ENCODE measurements around the gene ARMC6. TPM values are rescaled to one million over a fixed set of nuclear protein-coding genes. Genes with fewer than 3 reads are reported as not detected.

Gene ARMC6
- total RNA-seq, 3 donors from 2014 or later, result 20.3 to 29.5 (median 27.7) TPM

- no peak for DNase-seq (ENCODE audit: low spot score in 2 of 2)
- H3K36me3 ChIP-seq, result no peaks in the 10 kb centered on the region
- TF ChIP-seq POLR2A (IDR thresholded peaks at IDR 0.05) (no peak), POLR2AphosphoS5 (IDR thresholded peaks at IDR 0.05) (no peak)
- TF ChIP-seq, protein P1, sequence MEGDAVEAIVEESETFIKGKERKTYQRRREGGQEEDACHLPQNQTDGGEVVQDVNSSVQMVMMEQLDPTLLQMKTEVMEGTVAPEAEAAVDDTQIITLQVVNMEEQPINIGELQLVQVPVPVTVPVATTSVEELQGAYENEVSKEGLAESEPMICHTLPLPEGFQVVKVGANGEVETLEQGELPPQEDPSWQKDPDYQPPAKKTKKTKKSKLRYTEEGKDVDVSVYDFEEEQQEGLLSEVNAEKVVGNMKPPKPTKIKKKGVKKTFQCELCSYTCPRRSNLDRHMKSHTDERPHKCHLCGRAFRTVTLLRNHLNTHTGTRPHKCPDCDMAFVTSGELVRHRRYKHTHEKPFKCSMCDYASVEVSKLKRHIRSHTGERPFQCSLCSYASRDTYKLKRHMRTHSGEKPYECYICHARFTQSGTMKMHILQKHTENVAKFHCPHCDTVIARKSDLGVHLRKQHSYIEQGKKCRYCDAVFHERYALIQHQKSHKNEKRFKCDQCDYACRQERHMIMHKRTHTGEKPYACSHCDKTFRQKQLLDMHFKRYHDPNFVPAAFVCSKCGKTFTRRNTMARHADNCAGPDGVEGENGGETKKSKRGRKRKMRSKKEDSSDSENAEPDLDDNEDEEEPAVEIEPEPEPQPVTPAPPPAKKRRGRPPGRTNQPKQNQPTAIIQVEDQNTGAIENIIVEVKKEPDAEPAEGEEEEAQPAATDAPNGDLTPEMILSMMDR (IDR thresholded peaks at IDR 0.05), result no peak
- H3K27ac ChIP-seq, result peak overlapping the region; percentile 85 to 93
- intact Hi-C loops (cut with DNase I; ENCODE audit: low total_unique reads), result no loop called here
- no peaks in the 10 kb centered on the region for H3K27me3 ChIP-seq
- H3K9me3 ChIP-seq, result no peaks in the 10 kb centered on the region
- peaks cover 2 to 5% of the 10 kb centered on the region in 2 donors for H3K4me1 ChIP-seq
- H3K4me3 ChIP-seq, result peak overlapping the region; percentile 79 to 96 (median 81)
Observed at GRCh38 chr19:19034204-19034624, 811 bp downstream of the ARMC6 start.

DNA sequence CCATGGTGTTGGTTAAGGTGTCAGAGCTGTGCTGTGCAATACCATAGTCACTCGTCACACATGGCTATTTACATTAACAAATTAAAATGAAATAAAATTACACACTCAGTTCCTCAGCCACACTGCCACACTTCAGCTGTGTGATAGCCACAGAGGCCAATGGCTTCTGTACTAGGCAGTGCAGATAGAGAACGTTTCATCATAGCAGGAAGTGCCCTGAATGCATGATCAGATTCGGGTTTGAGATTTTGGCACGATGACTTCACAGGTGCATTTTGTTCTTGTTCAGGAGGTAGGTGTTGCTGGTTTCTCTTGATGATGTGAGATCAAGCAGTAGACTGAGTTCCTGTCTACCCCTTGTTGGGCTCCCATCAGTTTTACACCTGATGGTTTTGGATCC, 6.5 kb downstream of the ARMC6 start:
- intact Hi-C loops (cut with DNase I; ENCODE audit: low total_unique reads), result no loop called here
- H3K36me3 ChIP-seq, result no peaks in the 10 kb centered on the region
- DNase-seq (ENCODE audit: low spot score in 2 of 2), result no peak
- TF ChIP-seq POLR2A (IDR thresholded peaks at IDR 0.05) (no peak), POLR2AphosphoS5 (IDR thresholded peaks at IDR 0.05) (no peak)
- TF ChIP-seq, protein P1 (IDR thresholded peaks at IDR 0.05), result no peak
- H3K4me1 ChIP-seq, result peaks cover 0 to 4% of the 10 kb centered on the region in 2 donors
- no peaks in the 10 kb centered on the region for H3K9me3 ChIP-seq
- no peak overlapping the region for H3K4me3 ChIP-seq
- H3K27ac ChIP-seq, result no peak overlapping the region
- H3K27me3 ChIP-seq, result no peaks in the 10 kb centered on the region

- intact Hi-C loops (cut with DNase I; ENCODE audit: low total_unique reads), result no loop called here
- no peaks in the 10 kb centered on the region for H3K36me3 ChIP-seq
- H3K27me3 ChIP-seq, result no peaks in the 10 kb centered on the region
- DNase-seq (ENCODE audit: low spot score in 2 of 2), result peak in 1 of 2 donors; percentile 76
- H3K9me3 ChIP-seq, result no peaks in the 10 kb centered on the region
- peak overlapping the region in 1 of 2 donors; percentile 42 for H3K27ac ChIP-seq
- H3K4me3 ChIP-seq, result no peak overlapping the region
- H3K4me1 ChIP-seq, result peaks cover 0 to 4% of the 10 kb centered on the region in 2 donors
- no peak for TF ChIP-seq POLR2A (IDR thresholded peaks at IDR 0.05)
- TF ChIP-seq, protein P1 (IDR thresholded peaks at IDR 0.05), result no peak
Observed at GRCh38 chr19:19040417-19040816, 7.0 kb downstream of the ARMC6 start.

- no peak overlapping the region for H3K4me3 ChIP-seq
- no peak overlapping the region for H3K27ac ChIP-seq
- H3K4me1 ChIP-seq, result peaks cover 0 to 4% of the 10 kb centered on the region in 2 donors
- H3K9me3 ChIP-seq, result no peaks in the 10 kb centered on the region
- DNase-seq (ENCODE audit: low spot score in 2 of 2), result no peak
- no peaks in the 10 kb centered on the region for H3K27me3 ChIP-seq
- H3K36me3 ChIP-seq, result no peaks in the 10 kb centered on the region
- intact Hi-C loops (cut with DNase I; ENCODE audit: low total_unique reads), result no loop called here
- TF ChIP-seq, protein P1 (IDR thresholded peaks at IDR 0.05), result no peak
- TF ChIP-seq POLR2AphosphoS5 (IDR thresholded peaks at IDR 0.05), result no peak
- no peak for TF ChIP-seq POLR2A (IDR thresholded peaks at IDR 0.05)
Observed at GRCh38 chr19:19042732-19043280, 9.4 kb downstream of the ARMC6 start.

GRCh38 chr19:19043481-19043880, 10.1 kb downstream of the ARMC6 start:
- Histone ChIP-seq H3K4me3 (no peak overlapping the region), H3K27me3 (no peaks in the 10 kb centered on the region), H3K36me3 (no peaks in the 10 kb centered on the region), H3K9me3 (no peaks in the 10 kb centered on the region), H3K27ac (no peak overlapping the region), H3K4me1 (peaks cover 0 to 4% of the 10 kb centered on the region in 2 donors)
- TF ChIP-seq POLR2A (IDR thresholded peaks at IDR 0.05) (no peak), POLR2AphosphoS5 (IDR thresholded peaks at IDR 0.05) (no peak)
- TF ChIP-seq, protein P1 (IDR thresholded peaks at IDR 0.05), result no peak
- intact Hi-C loops (cut with DNase I; ENCODE audit: low total_unique reads), result no loop called here
- DNase-seq (ENCODE audit: low spot score in 2 of 2), result no peak
